Mucosa of stomach (tissue), 1 donor: ENCODE measurements around the gene HSPA9.

Experiments
- H3K27me3 ChIP-seq: one replicate; pipeline ENCODE4 v1.7.0; 2013; ENCODE audit warnings: mild to moderate bottlenecking, low read length; ENCODE audit not compliant: control insufficient read depth, insufficient read depth
- H3K36me3 ChIP-seq: one replicate; pipeline ENCODE4 v1.7.0; 2013; ENCODE audit warnings: low read length; ENCODE audit not compliant: control insufficient read depth, insufficient read depth
- H3K4me1 ChIP-seq: one replicate; pipeline ENCODE4 v1.7.0; 2013; ENCODE audit warnings: mild to moderate bottlenecking, low read length; ENCODE audit not compliant: control insufficient read depth, insufficient read depth
- H3K4me3 ChIP-seq: one replicate; pipeline ENCODE4 v1.7.0; 2013; ENCODE audit warnings: low read length
- H3K9ac ChIP-seq: one replicate; pipeline ENCODE4 v1.7.0; 2013; ENCODE audit warnings: mild to moderate bottlenecking, low read length, moderate library complexity
- H3K9me3 ChIP-seq: one replicate; pipeline ENCODE4 v1.7.0; 2013; ENCODE audit warnings: mild to moderate bottlenecking, low read length, moderate library complexity; ENCODE audit not compliant: control insufficient read depth
- donor health status: Pancreatic carcinoma.

The HSPA9 gene

GRCh38 chr5:138568061-138568824, 7.0 kb downstream of the HSPA9 start:
- H3K36me3 ChIP-seq, result peaks cover 21% of the 10 kb centered on the region
- no peak overlapping the region for H3K9ac ChIP-seq
- H3K4me1 ChIP-seq, result no peaks in the 10 kb centered on the region
- H3K9me3 ChIP-seq, result no peaks in the 10 kb centered on the region
- H3K4me3 ChIP-seq, result no peak overlapping the region
- H3K27me3 ChIP-seq, result no peaks in the 10 kb centered on the region

- Histone ChIP-seq H3K4me3 (no peak overlapping the region), H3K36me3 (peaks cover 17% of the 10 kb centered on the region), H3K4me1 (no peaks in the 10 kb centered on the region), H3K27me3 (no peaks in the 10 kb centered on the region), H3K9ac (no peak overlapping the region), H3K9me3 (no peaks in the 10 kb centered on the region)
These were observed 8.4 kb downstream of the HSPA9 start for GRCh38 chr5:138566792-138567191.

- Histone ChIP-seq H3K9me3 (no peaks in the 10 kb centered on the region), H3K9ac (no peak overlapping the region), H3K4me3 (no peak overlapping the region), H3K4me1 (no peaks in the 10 kb centered on the region), H3K27me3 (no peaks in the 10 kb centered on the region), H3K36me3 (peaks cover 8% of the 10 kb centered on the region)
These were observed 9.9 kb downstream of the HSPA9 start for GRCh38 chr5:138565100-138565821.

GRCh38 chr5:138564242-138564641, 11.0 kb downstream of the HSPA9 start:
- Histone ChIP-seq H3K9ac (no peak overlapping the region), H3K27me3 (no peaks in the 10 kb centered on the region), H3K9me3 (no peaks in the 10 kb centered on the region), H3K36me3 (peaks cover 8% of the 10 kb centered on the region), H3K4me1 (no peaks in the 10 kb centered on the region), H3K4me3 (no peak overlapping the region)

- H3K36me3 ChIP-seq, result peaks cover 8% of the 10 kb centered on the region
- no peaks in the 10 kb centered on the region for H3K4me1 ChIP-seq
- no peaks in the 10 kb centered on the region for H3K27me3 ChIP-seq
- H3K4me3 ChIP-seq, result no peak overlapping the region
- H3K9ac ChIP-seq, result no peak overlapping the region
- H3K9me3 ChIP-seq, result no peaks in the 10 kb centered on the region
These were observed 11.7 kb downstream of the HSPA9 start for GRCh38 chr5:138563340-138564118.

GRCh38 chr5:138560971-138561370, 14.2 kb downstream of the HSPA9 start:
- Histone ChIP-seq H3K36me3 (peaks cover 4% of the 10 kb centered on the region), H3K27me3 (no peaks in the 10 kb centered on the region), H3K4me3 (no peak overlapping the region), H3K9me3 (no peaks in the 10 kb centered on the region), H3K9ac (no peak overlapping the region), H3K4me1 (no peaks in the 10 kb centered on the region)

- H3K9ac ChIP-seq, result no peak overlapping the region
- H3K27me3 ChIP-seq, result no peaks in the 10 kb centered on the region
- H3K9me3 ChIP-seq, result no peaks in the 10 kb centered on the region
- no peaks in the 10 kb centered on the region for H3K4me1 ChIP-seq
- H3K4me3 ChIP-seq, result no peak overlapping the region
- H3K36me3 ChIP-seq, result peaks cover 4% of the 10 kb centered on the region
These were observed 15.3 kb downstream of the HSPA9 start for GRCh38 chr5:138559937-138560336.

- Histone ChIP-seq H3K4me3 (no peak overlapping the region), H3K9me3 (no peaks in the 10 kb centered on the region), H3K27me3 (no peaks in the 10 kb centered on the region), H3K4me1 (no peaks in the 10 kb centered on the region), H3K9ac (no peak overlapping the region), H3K36me3 (peaks cover 1% of the 10 kb centered on the region)
These were observed 17.5 kb downstream of the HSPA9 start for GRCh38 chr5:138557677-138558076.

GRCh38 chr5:138554143-138554542, 21.1 kb downstream of the HSPA9 start:
- no peaks in the 10 kb centered on the region for H3K9me3 ChIP-seq
- H3K4me3 ChIP-seq, result no peak overlapping the region
- no peaks in the 10 kb centered on the region for H3K36me3 ChIP-seq
- H3K4me1 ChIP-seq, result no peaks in the 10 kb centered on the region
- H3K27me3 ChIP-seq, result no peaks in the 10 kb centered on the region
- no peak overlapping the region for H3K9ac ChIP-seq

GRCh38 chr5:138553437-138554095, 21.6 kb downstream of the HSPA9 start:
- H3K36me3 ChIP-seq, result no peaks in the 10 kb centered on the region
- no peaks in the 10 kb centered on the region for H3K9me3 ChIP-seq
- no peak overlapping the region for H3K9ac ChIP-seq
- no peak overlapping the region for H3K4me3 ChIP-seq
- no peaks in the 10 kb centered on the region for H3K27me3 ChIP-seq
- no peaks in the 10 kb centered on the region for H3K4me1 ChIP-seq

GRCh38 chr5:138552657-138553056, 22.5 kb downstream of the HSPA9 start:
- Histone ChIP-seq H3K4me1 (no peaks in the 10 kb centered on the region), H3K9me3 (no peaks in the 10 kb centered on the region), H3K27me3 (no peaks in the 10 kb centered on the region), H3K36me3 (no peaks in the 10 kb centered on the region), H3K9ac (no peak overlapping the region), H3K4me3 (no peak overlapping the region)
